Activated naive CD8-positive, alpha-beta T cell treated with anti-CD3 and anti-CD28 coated beads, Interleukin-2, amount 10 ng/mL, durations not matched to agents 7 days and 5 days (primary cell): ENCODE results near the gene PIM3. TPM values are rescaled to one million over a fixed set of nuclear protein-coding genes. Genes with fewer than 3 reads are reported as not detected.

ENCODE experiments used
- ATAC-seq: fragments of 150-1000 bp; cut with Tn5 transposase; one replicate; pipeline ENCODE4 v1.10.0; 2021; ENCODE audit warnings: low read depth, moderate library complexity
- POLR2A ChIA-PET: fragments of 350-600 bp; sonication (Branson Sonifier 250); formaldehyde crosslinking; loops from one replicate; lab custom pipeline; 2021; ENCODE audit warnings: antibody characterized with exemption; lab: Charles Lee
- DNase-seq: peaks from one replicate; pipeline ENCODE4 v3.0.0; 2021
- H3K27ac Mint-ChIP-seq: one replicate; pipeline ENCODE4 v1.8.0; 2022; ENCODE audit warnings: mild to moderate bottlenecking, mixed read lengths
- H3K27me3 Mint-ChIP-seq: one replicate; pipeline ENCODE4 v1.8.0; 2022; ENCODE audit warnings: mild to moderate bottlenecking, moderate library complexity, mixed read lengths
- H3K36me3 Mint-ChIP-seq: one replicate; pipeline ENCODE4 v1.8.0; 2021; ENCODE audit warnings: mild to moderate bottlenecking, mixed read lengths
- H3K4me1 Mint-ChIP-seq: one replicate; pipeline ENCODE4 v1.8.0; 2021; ENCODE audit warnings: mixed read lengths
- H3K4me3 Mint-ChIP-seq: one replicate; pipeline ENCODE4 v1.8.0; 2022; ENCODE audit warnings: mild to moderate bottlenecking, moderate library complexity, mixed read lengths
- H3K9me3 Mint-ChIP-seq: one replicate; pipeline ENCODE4 v1.8.0; 2021; ENCODE audit warnings: mixed read lengths
- microRNA-seq: library from miRNA; unstranded; fragments of <30 nt; microRNA quantifications from one replicate; pipeline ENCODE4 v1.2.0, GENCODE V29; 2022
- total RNA-seq, 2 experiments: library from RNA; stranded (reverse); gene quantifications; one replicate each; pipeline ENCODE4 v1.2.3, GENCODE V29; 2021

The PIM3 gene
- total RNA-seq, 2 experiments from 2014 or later, result 44.3 to 48.5 TPM

- Mint-ChIP-seq H3K36me3 (no peaks in the 10 kb centered on the region), H3K4me1 (peaks cover 4% of the 10 kb centered on the region), H3K4me3 (peak overlapping the region; percentile 47), H3K27me3 (peaks cover 14% of the 10 kb centered on the region), H3K27ac (no peak overlapping the region), H3K9me3 (no peaks in the 10 kb centered on the region)
- POLR2A ChIA-PET, result no interaction called here
- ATAC-seq (peak; percentile 17), DNase-seq (no peak)
Observed at GRCh38 chr22:50010676-50011446, 50.3 kb downstream of the PIM3 start.

- Mint-ChIP-seq H3K4me1 (peaks cover 4% of the 10 kb centered on the region), H3K4me3 (peak overlapping the region; percentile 47), H3K27me3 (peaks cover 14% of the 10 kb centered on the region), H3K27ac (no peak overlapping the region), H3K9me3 (no peaks in the 10 kb centered on the region), H3K36me3 (no peaks in the 10 kb centered on the region)
- no peak for DNase-seq
- no peak for ATAC-seq
- POLR2A ChIA-PET, result no interaction called here
Observed at GRCh38 chr22:50011447-50012210, 51.1 kb downstream of the PIM3 start.

- ATAC-seq (no peak), DNase-seq (peak; percentile 30)
- Mint-ChIP-seq H3K4me3 (no peak within 1 kb of the TSS), H3K4me1 (peaks cover 5% of the 10 kb centered on the region), H3K27ac (no peak within 1 kb of the TSS), H3K9me3 (no peaks in the 10 kb centered on the region), H3K36me3 (no peaks in the 10 kb centered on the region), H3K27me3 (peaks cover 14% of the 10 kb centered on the region)
- POLR2A ChIA-PET, result no interaction called here
Observed at GRCh38 chr22:50012211-50013181, 51.9 kb downstream of the PIM3 start, which contains the start of gene IL17REL. IL17REL (minus strand) TSS chr22:50012765; CDS start chr22:50012646, 119 bp downstream.

Small RNA genes lying within 50 kb of the gene (microRNA-seq; reads per million reads assigned to microRNA genes)
- gene MIR6821, result 4.2 reads per million

Other genes starting within 250 kb of the PIM3 start
- 10 to 100 TPM; 56.7 to 56.9 TPM for gene BRD1, start 132.9 kb upstream of the PIM3 start, total RNA-seq
- 10 to 100 TPM; 21.0 to 21.5 TPM for gene ZBED4, start 106.9 kb upstream of the PIM3 start, total RNA-seq
- gene ALG12, start 42.3 kb upstream of the PIM3 start, total RNA-seq, result 10 to 100 TPM; 18.0 to 20.2 TPM
- 10 to 100 TPM; 40.3 to 41.0 TPM for gene CRELD2, start 42.1 kb upstream of the PIM3 start, total RNA-seq
- not detected for gene IL17REL, start 52.0 kb downstream of the PIM3 start, total RNA-seq
- not detected for gene TTLL8, start 97.5 kb downstream of the PIM3 start, total RNA-seq
- 1 to 10 TPM; 4.2 to 4.9 TPM for gene MLC1, start 124.7 kb downstream of the PIM3 start, total RNA-seq
- gene MOV10L1, start 129.2 kb downstream of the PIM3 start, total RNA-seq, result not detected
- under 1 TPM; 0.11 TPM for gene PANX2, start 210.0 kb downstream of the PIM3 start, total RNA-seq
- 100 to 1,000 TPM; 116 to 121 TPM for gene TRABD, start 225.1 kb downstream of the PIM3 start, total RNA-seq
- 10 to 100 TPM; 27.9 to 33.3 TPM for gene SELENOO, start 240.2 kb downstream of the PIM3 start, total RNA-seq